GM12865 (cell line): ENCODE data around the gene FAM167B.
"Not testable (repeated sequence)": the region's sequence is repeated elsewhere in the genome, so short reads cannot be mapped to it uniquely, and the experiment has no call there.

Source experiments
- DNase-seq: peaks from one replicate; pipeline ENCODE4 v3.0.0; 2010; ENCODE audit warnings: low read depth
- H3K4me3 ChIP-seq: 2 replicates; pipeline ENCODE4 v1.5.1; 2011; ENCODE audit warnings: mild to moderate bottlenecking, low read depth, low read length, control low read depth
- TF ChIP-seq, protein P1 (sequence below): IDR thresholded peaks from 2 replicates; pipeline ENCODE4 v1.5.1; 2011; ENCODE audit warnings: low read length, control low read depth, low read depth, inconsistent platforms; ENCODE audit not compliant: insufficient read depth; ENCODE audit errors: missing control alignments

The FAM167B gene

DNA sequence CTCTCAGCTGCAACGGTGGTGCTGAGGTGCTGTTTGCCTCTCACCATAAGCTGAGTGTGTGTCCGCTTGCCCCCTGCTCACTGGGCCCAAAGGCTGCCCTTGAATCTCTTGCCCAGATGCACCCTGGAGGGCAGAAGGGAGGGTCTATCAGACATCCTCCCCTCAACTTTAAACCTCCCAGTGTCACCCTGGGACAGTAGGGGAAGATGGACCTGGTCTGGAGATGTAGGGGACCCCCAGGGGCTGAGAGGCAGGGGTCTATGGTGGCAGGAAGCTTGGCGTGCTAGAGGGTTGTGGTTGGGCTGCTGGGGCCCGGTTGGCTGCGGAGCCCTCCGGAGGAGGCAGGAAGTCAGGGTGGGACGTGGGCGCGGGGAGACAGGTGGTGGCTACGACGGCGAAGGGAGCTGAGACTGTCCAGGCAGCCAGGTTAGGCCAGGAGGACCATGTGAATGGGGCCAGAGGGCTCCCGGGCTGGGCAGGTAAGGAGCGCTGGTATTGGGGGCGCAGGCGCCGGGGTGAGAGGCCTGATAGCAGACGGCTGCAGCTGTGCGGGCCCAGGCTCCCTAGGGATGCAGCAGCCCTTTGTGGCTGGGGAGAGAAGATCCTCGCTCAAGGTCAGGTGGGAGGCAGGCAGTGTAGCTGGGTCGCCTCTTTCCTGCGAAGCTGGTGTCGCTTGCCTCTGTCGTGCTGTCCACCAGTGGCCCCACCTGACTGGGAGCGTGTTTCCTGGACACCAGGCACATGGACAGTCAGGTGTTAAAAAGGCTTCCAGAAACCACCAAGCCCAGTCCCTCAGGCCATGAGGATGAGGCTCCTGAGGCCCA is 4.1 kb downstream of the FAM167B start, which contains the start of gene LCK:
TSS of gene LCK (plus strand) at position 373 of the 824 bp plus-strand sequence. CDS start 23,065 bp downstream, outside the sequence.
- DNase-seq: peak; percentile 85

DNA sequence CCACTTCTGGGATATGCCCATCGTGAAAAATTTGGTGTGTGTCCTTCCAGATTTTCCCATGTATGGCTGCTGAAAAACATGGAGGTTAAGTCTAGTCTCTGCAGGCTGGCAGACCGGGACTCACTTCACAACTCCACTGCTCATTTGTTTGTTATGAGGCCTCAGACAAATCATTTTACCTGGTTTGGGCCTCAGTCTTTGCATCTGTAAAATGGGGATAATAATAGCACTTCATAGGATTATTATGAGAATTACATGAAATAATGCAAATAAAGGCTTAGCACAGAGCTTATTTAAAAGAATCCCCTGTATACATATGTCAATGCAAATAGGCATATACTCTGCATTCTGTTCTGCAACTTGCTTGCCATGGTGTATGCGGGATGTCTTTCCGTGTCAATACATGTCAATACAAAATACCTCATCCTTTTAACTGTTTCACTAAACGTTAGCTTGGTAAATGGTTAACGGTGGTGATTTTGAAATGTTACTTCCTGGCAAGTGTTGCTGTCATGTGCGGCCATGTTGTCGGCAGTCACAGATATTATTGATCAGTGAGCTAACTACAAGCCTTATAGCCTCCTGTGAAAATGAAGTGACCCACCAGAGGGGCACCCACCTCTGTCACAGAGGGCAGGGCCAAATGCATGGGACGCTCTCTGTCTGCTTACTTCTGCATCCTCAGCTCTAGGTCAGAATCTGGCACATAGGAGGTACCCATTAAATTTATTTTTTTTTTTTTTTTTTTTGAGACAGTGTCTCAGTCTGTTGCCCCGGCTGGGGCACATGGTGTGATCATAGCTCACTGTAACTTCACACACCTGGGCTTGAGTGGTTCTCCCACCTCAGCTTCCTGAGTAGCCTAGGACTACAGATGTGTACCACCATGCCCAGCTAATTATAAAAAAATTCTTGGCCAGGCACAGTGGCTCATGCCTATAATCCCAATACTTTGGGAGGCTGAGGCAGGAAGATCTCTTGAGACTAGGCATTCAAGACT is 8.3 kb downstream of the FAM167B start:
- peak; percentile 54 for DNase-seq
- H3K4me3 ChIP-seq: peak overlapping the region; percentile 71
- TF ChIP-seq, protein P1, sequence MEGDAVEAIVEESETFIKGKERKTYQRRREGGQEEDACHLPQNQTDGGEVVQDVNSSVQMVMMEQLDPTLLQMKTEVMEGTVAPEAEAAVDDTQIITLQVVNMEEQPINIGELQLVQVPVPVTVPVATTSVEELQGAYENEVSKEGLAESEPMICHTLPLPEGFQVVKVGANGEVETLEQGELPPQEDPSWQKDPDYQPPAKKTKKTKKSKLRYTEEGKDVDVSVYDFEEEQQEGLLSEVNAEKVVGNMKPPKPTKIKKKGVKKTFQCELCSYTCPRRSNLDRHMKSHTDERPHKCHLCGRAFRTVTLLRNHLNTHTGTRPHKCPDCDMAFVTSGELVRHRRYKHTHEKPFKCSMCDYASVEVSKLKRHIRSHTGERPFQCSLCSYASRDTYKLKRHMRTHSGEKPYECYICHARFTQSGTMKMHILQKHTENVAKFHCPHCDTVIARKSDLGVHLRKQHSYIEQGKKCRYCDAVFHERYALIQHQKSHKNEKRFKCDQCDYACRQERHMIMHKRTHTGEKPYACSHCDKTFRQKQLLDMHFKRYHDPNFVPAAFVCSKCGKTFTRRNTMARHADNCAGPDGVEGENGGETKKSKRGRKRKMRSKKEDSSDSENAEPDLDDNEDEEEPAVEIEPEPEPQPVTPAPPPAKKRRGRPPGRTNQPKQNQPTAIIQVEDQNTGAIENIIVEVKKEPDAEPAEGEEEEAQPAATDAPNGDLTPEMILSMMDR: no peak

More for the DNA sequence above, 4.1 kb downstream of the FAM167B start, which contains the start of gene LCK:
- TF ChIP-seq, protein P1: no peak
- H3K4me3 ChIP-seq: peak within 1 kb of the TSS; percentile 71

DNA sequence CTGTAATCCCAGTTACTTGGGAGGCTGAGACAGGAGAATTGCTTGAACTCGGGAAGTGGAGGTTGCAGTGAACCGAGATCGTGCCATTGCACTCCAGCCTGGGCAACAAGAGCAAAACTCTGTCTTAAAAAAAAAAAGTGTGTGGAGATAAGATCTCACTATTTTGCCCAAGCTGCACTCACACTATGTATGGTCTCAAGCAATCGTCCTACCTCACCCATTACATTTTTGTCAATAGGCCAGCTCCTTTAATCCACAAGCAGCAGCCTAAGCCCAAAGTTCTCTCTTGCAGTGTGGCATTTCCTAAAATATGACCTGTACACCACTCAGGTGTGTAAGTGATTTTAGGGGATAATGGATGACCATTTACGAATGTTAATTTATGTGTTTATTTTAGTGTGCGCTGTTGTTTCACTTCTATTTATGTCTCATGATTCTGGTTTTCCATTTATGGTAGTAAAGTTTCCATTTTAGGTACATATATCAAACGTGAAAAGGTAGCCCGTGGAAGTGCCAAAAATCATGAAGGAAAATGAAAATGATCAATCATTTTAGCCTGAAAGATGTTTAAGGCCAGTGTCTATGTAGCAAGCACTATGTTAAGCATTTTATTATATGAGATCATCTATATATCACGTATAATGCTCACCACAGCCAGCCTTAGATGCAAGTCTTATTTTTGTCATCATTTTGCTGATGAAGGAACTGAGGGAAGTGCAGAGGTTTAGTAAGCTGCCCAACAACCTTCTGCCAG is 9.6 kb downstream of the FAM167B start:
- DNase-seq: no peak
- peak overlapping the region; percentile 30 for H3K4me3 ChIP-seq
- TF ChIP-seq, protein P1: no peak

DNA sequence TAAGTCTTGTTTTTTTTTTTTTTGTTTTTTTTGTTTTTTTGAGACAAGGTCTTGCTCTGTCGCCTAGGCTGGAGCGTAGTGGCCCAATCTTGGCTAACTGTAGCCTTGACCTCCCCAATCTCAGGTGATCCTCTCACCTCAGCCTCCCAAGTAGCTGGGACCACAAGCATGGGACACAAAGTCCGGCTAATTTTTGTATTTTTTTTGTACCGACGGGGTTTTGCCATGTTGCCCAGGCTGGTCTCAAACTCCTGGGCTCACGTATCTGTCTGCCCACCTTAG is 10.1 kb downstream of the FAM167B start:
- TF ChIP-seq, protein P1: no peak
- peak overlapping the region; percentile 30 for H3K4me3 ChIP-seq
- DNase-seq: no peak

DNA sequence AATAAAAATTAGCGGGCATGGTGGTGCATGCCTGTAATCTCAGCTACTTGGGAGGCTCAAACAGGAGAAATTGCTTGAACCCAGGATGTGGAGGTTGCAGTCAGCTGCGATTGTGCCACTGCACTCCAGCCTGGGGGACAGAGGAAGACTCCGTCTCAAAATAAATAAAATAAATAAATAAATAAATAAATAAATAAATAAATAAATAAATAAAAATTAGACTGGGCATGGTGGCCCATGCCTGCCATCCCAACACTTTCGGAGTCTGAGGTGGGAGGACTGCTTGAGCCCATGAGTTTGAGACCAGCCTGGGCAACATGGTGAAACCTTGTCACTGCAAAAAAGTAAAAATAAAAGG is 16.2 kb downstream of the FAM167B start:
- H3K4me3 ChIP-seq, DNase-seq: not testable (repeated sequence)

DNA sequence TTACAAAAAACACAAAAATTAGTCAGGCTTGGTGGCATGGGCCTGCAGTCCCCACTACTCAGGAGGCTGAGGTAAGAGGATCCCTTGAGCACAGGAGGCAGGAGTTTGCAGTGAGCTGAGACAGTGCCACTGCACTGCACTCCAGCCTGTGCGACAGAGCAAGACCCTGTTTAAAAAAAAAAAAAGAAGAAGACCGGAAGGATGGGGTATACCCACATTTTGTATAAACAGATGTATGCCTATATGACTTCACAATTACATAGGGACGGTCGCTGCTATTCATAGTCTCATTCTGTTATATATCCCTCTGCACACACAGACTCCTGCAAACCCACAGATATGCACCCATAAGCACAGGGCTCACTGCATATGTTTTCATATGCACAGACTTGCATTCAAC is 16.7 kb downstream of the FAM167B start:
- H3K4me3 ChIP-seq: no peak overlapping the region
- DNase-seq: peak; percentile 35
- TF ChIP-seq, protein P1: no peak
